ENCODE measurements around the gene ARHGAP18.
A peak's percentile ranks its signal among the peaks of the same experiment; 100 is the strongest.

ARHGAP18 gene

DNA sequence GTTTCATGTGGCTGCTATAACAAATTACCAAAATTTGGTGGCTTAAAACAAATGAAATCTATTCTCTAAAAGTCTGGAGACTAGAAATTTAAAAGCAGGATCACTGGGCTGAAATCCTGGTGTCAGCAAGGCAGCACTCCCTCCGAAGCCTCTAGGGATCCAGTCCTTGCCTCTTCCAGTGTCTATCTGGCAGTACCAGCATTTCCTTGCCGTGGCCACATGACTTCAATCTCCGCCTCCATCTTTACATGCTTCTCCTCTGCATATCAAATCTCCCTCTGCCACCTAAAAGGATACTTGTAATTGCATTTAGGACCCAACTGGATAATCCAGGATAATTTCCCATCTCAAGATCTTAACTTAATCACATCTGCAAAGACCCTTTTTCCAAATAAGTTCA is 30.2 kb downstream of the ARHGAP18 start:
- TF ChIP-seq, protein P1, sequence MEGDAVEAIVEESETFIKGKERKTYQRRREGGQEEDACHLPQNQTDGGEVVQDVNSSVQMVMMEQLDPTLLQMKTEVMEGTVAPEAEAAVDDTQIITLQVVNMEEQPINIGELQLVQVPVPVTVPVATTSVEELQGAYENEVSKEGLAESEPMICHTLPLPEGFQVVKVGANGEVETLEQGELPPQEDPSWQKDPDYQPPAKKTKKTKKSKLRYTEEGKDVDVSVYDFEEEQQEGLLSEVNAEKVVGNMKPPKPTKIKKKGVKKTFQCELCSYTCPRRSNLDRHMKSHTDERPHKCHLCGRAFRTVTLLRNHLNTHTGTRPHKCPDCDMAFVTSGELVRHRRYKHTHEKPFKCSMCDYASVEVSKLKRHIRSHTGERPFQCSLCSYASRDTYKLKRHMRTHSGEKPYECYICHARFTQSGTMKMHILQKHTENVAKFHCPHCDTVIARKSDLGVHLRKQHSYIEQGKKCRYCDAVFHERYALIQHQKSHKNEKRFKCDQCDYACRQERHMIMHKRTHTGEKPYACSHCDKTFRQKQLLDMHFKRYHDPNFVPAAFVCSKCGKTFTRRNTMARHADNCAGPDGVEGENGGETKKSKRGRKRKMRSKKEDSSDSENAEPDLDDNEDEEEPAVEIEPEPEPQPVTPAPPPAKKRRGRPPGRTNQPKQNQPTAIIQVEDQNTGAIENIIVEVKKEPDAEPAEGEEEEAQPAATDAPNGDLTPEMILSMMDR (IDR thresholded peaks at IDR 0.05; ENCODE audit: insufficient read depth, low read depth, low read length, missing control alignments), result no peak
- no peak for DNase-seq (ENCODE audit: low read depth)
- H3K4me3 ChIP-seq (ENCODE audit: low read length), result no peak overlapping the region

GRCh38 chr6:129679275-129679674 is 30.7 kb downstream of the ARHGAP18 start:
- no peak overlapping the region for H3K4me3 ChIP-seq (ENCODE audit: low read length)
- DNase-seq (ENCODE audit: low read depth), result no peak
- TF ChIP-seq, protein P1 (IDR thresholded peaks at IDR 0.05; ENCODE audit: insufficient read depth, low read depth, low read length, missing control alignments), result no peak

- DNase-seq (ENCODE audit: low read depth), result peak; percentile 43
- TF ChIP-seq, protein P1 (IDR thresholded peaks at IDR 0.05; ENCODE audit: insufficient read depth, low read depth, low read length, missing control alignments), result no peak
- no peak overlapping the region for H3K4me3 ChIP-seq (ENCODE audit: low read length)
Measured at GRCh38 chr6:129678463-129678862, 31.5 kb downstream of the ARHGAP18 start.

DNA sequence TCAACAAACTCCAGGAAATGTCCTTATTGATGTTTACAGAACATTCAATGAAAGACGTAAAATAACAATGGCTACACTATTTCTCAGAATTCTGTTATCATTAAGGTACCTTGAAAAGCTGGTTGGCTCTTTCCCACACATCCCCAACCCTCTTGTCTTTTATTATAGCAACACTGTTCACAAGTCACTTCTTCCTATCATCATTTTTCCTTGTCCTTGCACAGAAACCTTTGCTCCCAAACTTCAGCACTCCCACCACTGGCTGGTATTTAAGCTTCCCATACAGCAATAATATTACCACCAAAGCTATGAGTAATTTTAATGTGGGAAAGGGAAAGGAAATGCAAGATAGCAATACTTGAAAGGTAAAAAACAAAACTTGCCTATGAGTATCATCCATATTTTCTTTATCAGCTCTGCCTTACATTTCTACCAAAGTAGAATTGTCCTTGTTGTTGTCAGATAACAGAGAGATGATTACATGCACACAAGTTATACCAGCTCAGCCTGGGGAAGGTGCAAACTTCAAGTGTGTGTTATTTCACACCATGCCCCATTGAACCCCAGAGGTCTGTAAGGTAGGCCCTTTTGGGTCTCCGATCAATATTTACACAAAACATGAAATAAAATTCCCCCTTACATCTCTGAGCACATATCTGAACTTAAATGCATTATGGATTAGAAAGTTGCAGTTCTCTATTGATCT is 32.2 kb downstream of the ARHGAP18 start:
- TF ChIP-seq, protein P1 (IDR thresholded peaks at IDR 0.05; ENCODE audit: insufficient read depth, low read depth, low read length, missing control alignments), result no peak
- no peak overlapping the region for H3K4me3 ChIP-seq (ENCODE audit: low read length)
- DNase-seq (ENCODE audit: low read depth), result no peak

DNA sequence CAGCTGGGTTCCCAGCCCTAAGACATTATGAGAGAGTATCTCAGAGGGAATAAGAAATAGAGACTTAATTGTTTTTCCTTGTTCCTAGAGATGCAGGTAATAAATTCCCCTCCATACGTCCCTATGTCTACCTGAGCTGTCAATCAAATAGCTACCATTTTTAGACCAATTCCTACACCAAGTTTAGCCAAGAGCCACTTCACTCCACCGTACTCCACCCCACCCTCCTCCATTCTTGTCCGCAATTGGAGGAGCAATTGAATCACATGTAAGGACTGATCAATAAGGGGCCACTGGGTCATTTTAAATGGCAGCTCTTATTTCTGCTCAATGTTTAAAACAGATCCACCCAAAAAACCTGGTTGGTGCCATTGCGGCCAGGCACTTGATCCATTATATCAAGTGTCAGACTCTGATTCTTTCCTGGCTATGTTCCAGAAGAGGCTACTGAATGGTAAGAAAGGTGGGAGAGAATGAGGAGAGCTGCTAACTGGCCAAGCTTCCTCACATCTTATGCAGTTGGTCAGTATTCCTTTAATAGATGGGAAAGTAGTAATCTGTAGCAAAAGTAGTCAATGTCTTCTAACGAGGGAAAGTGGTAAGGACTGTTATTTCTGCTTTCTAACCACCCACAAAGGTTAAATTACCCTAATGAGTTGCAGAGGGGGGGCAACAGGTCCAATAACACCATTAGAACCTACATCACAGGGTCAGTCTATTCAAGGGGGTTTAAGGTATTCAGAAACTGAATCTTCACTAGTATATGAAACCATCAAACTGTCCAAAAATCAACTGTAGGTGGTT is 34.1 kb downstream of the ARHGAP18 start:
- H3K4me3 ChIP-seq (ENCODE audit: low read length), result no peak overlapping the region
- DNase-seq (ENCODE audit: low read depth), result no peak

DNA sequence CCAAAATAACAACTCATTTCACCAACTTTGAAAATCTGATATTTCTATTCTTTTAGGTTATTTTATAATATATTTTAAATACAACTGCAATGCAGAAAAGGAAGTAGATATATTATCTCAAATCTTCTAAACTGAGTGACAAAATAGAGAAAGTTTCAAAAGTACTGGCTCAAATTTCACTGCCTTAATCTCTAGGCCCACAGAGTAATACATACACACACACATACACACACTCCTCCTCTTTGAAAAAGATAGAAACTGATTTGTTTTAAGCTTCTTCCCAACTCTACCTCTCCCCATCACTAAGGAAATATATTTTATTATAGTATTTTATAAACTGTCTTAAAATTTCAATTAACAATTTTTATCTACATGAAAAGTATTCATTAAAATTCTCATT is 36.2 kb downstream of the ARHGAP18 start:
- no peak for DNase-seq (ENCODE audit: low read depth)
- H3K4me3 ChIP-seq (ENCODE audit: low read length), result no peak overlapping the region
- TF ChIP-seq, protein P1 (IDR thresholded peaks at IDR 0.05; ENCODE audit: insufficient read depth, low read depth, low read length, missing control alignments), result no peak

More for the DNA sequence above, 34.1 kb downstream of the ARHGAP18 start:
- TF ChIP-seq, protein P1 (IDR thresholded peaks at IDR 0.05; ENCODE audit: insufficient read depth, low read depth, low read length, missing control alignments), result no peak

All from epithelial cell of esophagus (primary cell).